ENCODE measurements around the gene FOXP3.

DNA sequence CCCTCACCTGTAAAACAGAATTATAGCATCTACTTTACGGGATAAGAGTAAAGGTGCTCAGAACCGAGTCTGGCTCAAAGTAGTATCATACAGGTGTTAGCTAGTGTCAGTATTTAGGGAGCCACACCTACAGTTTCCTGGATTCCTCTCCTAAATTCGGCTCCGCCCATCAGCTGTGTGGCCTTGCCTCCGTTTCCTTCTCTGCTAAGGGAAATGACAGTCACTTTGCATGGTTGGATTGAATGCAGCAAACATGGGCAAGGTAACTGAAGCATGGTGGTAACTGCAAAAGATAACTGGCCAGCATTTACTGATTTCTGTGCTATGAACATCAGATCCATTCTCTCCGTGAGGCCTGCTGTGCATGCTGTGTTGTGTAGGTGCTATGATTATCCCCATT, 7.9 kb upstream of the FOXP3 start:
- TF ChIP-seq POLR2A (IDR thresholded peaks at IDR 0.05; ENCODE audit: low read length) = no peak
- no peak for TF ChIP-seq GATA1 (IDR thresholded peaks at IDR 0.05; ENCODE audit: low read depth, low read length)
